GM21619 (cell line): ENCODE measurements around the gene ATP1A2.

Source experiments
- ATAC-seq: cut with Tn5 transposase; IDR thresholded peaks from one replicate; pipeline ENCODE4 v1.9.1; 2021; ENCODE audit not compliant: unreplicated experiment

Gene ATP1A2

GRCh38 chr1:160084771-160085321, 30.7 kb upstream of the ATP1A2 start:
- ATAC-seq, result no peak

- no peak for ATAC-seq
Observed at GRCh38 chr1:160085686-160086455, 29.7 kb upstream of the ATP1A2 start.

GRCh38 chr1:160086456-160086892, 29.1 kb upstream of the ATP1A2 start:
- ATAC-seq, result no peak

GRCh38 chr1:160087118-160087662, 28.4 kb upstream of the ATP1A2 start:
- ATAC-seq, result no peak

- ATAC-seq, result no peak
Observed at GRCh38 chr1:160089883-160090282, 25.7 kb upstream of the ATP1A2 start.

- no peak for ATAC-seq
Observed at GRCh38 chr1:160090760-160091159, 24.8 kb upstream of the ATP1A2 start.

- ATAC-seq, result no peak
Observed at GRCh38 chr1:160091666-160092223, 23.8 kb upstream of the ATP1A2 start.

GRCh38 chr1:160092366-160093068, 23.0 kb upstream of the ATP1A2 start:
- ATAC-seq, result no peak

GRCh38 chr1:160093069-160093395, 22.5 kb upstream of the ATP1A2 start:
- no peak for ATAC-seq

GRCh38 chr1:160093624-160094290, 21.8 kb upstream of the ATP1A2 start:
- no peak for ATAC-seq

GRCh38 chr1:160094291-160094625, 21.3 kb upstream of the ATP1A2 start:
- ATAC-seq, result no peak

GRCh38 chr1:160094806-160095205, 20.8 kb upstream of the ATP1A2 start:
- no peak for ATAC-seq

GRCh38 chr1:160095382-160096105, 20.0 kb upstream of the ATP1A2 start:
- no peak for ATAC-seq

- no peak for ATAC-seq
Observed at GRCh38 chr1:160096274-160097116, 19.1 kb upstream of the ATP1A2 start.

- ATAC-seq, result no peak
Observed at GRCh38 chr1:160097151-160097910, 18.2 kb upstream of the ATP1A2 start.

- ATAC-seq, result peak; percentile 37
Observed at GRCh38 chr1:160097911-160098851, 17.4 kb upstream of the ATP1A2 start, which contains the start of gene IGSF8. IGSF8 (minus strand) TSS chr1:160098619; CDS start chr1:160098472, 147 bp downstream.

- peak; percentile 81 for ATAC-seq
Observed at GRCh38 chr1:160098852-160099561, 16.6 kb upstream of the ATP1A2 start.
